OCI-LY1 (cell line): Measurements from ENCODE around the gene AGBL1.

Experiments
- H2AFZ ChIP-seq: fragments of 200-600 bp; sonication (generic), shearing (Covaris generic); 2 replicates; pipeline ENCODE4 v1.6.0; 2014; ENCODE audit warnings: antibody characterized with exemption, mild to moderate bottlenecking, low read length
- H3F3A ChIP-seq: fragments of 200-600 bp; sonication (generic), shearing (Covaris generic); 2 replicates; pipeline ENCODE4 v1.6.0; 2014; ENCODE audit warnings: mild to moderate bottlenecking, antibody characterized with exemption, low read length, moderate library complexity; ENCODE audit not compliant: insufficient read depth
- H3K27ac ChIP-seq: fragments of 200-600 bp; sonication (generic); 2 replicates; pipeline ENCODE4 v1.5.1; 2014; ENCODE audit warnings: low read length, mixed run types, mild to moderate bottlenecking, low read depth; ENCODE audit not compliant: poor library complexity, severe bottlenecking
- H3K27me3 ChIP-seq: fragments of 200-600 bp; sonication (generic); 2 replicates; pipeline ENCODE4 v1.6.0; 2014; ENCODE audit warnings: antibody characterized with exemption, mild to moderate bottlenecking, low read length, moderate library complexity; ENCODE audit not compliant: insufficient read depth
- H3K36me3 ChIP-seq: fragments of 200-600 bp; sonication (generic); 2 replicates; pipeline ENCODE4 v1.6.1; 2014; ENCODE audit warnings: mild to moderate bottlenecking, antibody characterized with exemption, low read length, moderate library complexity, mixed read lengths; ENCODE audit not compliant: insufficient read depth
- H3K4me1 ChIP-seq: fragments of 200-600 bp; sonication (generic); 2 replicates; pipeline ENCODE4 v1.5.1; 2014; ENCODE audit warnings: mild to moderate bottlenecking, low read length, moderate library complexity; ENCODE audit not compliant: insufficient read depth, severe bottlenecking
- H3K4me2 ChIP-seq: fragments of 200-600 bp; sonication (generic), shearing (Covaris generic); 2 replicates; pipeline ENCODE4 v1.6.1; 2014; ENCODE audit warnings: low read length
- H3K4me3 ChIP-seq: fragments of 200-600 bp; sonication (generic); 2 replicates; pipeline ENCODE4 v1.5.1; 2014; ENCODE audit warnings: low read length, low read depth, mild to moderate bottlenecking, mixed read lengths; ENCODE audit not compliant: poor library complexity, severe bottlenecking
- H3K79me2 ChIP-seq: fragments of 200-600 bp; shearing (Covaris generic); 2 replicates; pipeline ENCODE4 v1.6.1; 2016; ENCODE audit warnings: mixed run types, low read length, mixed read lengths; ENCODE audit not compliant: insufficient read depth
- H3K9ac ChIP-seq: fragments of 200-600 bp; sonication (generic), shearing (Covaris generic); 2 replicates; pipeline ENCODE4 v1.6.1; 2014; ENCODE audit warnings: mild to moderate bottlenecking, low read length, mixed read lengths
- H3K9me2 ChIP-seq: fragments of 200-600 bp; sonication (generic), shearing (Covaris generic); 2 replicates; pipeline ENCODE4 v1.6.1; 2014; ENCODE audit warnings: low read depth, mild to moderate bottlenecking, low read length, mixed read lengths
- H3K9me3 ChIP-seq: fragments of 200-600 bp; shearing (Covaris generic); 2 replicates; pipeline ENCODE4 v1.6.1; 2014; ENCODE audit warnings: low read length, mixed read lengths
- H4K20me1 ChIP-seq: fragments of 200-600 bp; sonication (generic), shearing (Covaris generic); 2 replicates; pipeline ENCODE4 v1.6.0; 2016; ENCODE audit warnings: mild to moderate bottlenecking, low read length; ENCODE audit not compliant: insufficient read depth
- EZH2 ChIP-seq: fragments of 200-600 bp; sonication (generic), shearing (Covaris generic); IDR thresholded peaks from 2 replicates; pipeline ENCODE4 v1.8.0; 2017; ENCODE audit warnings: borderline replicate concordance, mixed run types, mild to moderate bottlenecking, antibody characterized with exemption, low read length, moderate library complexity, mixed read lengths
- TF ChIP-seq, protein P1 (sequence below): fragments of 200-600 bp; sonication (generic), shearing (Covaris generic); IDR thresholded peaks from 2 replicates; pipeline ENCODE4 v1.5.1; 2017; ENCODE audit warnings: mild to moderate bottlenecking, antibody characterized with exemption, low read length, moderate library complexity, mixed read lengths

The AGBL1 gene

DNA sequence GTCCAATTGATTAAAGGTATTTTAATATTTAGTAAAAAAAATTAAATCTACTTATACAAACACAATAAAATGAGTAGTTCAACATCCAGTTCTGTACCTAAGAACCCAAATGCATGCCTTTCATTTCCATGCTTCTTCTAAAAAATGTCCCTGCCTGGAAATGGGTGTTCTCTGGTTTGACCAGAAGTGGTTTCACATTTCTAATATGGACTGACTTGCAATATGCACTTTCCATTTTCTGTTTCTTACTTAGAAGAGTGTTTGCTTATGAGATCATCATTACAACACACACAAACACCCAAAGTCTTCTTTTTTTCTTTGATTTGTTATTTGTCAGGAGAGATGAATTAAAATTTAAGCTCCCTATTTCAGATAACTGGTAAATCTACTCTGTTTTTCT is 879.6 kb downstream of the AGBL1 start:
- Histone ChIP-seq H3F3A (no peaks in the 10 kb centered on the region), H3K4me1 (no peaks in the 10 kb centered on the region), H3K9me2 (no peaks in the 10 kb centered on the region), H3K9me3 (no peaks in the 10 kb centered on the region), H2AFZ (no peak overlapping the region), H3K36me3 (no peaks in the 10 kb centered on the region), H3K79me2 (no peaks in the 10 kb centered on the region), H3K4me2 (no peak overlapping the region), H4K20me1 (no peaks in the 10 kb centered on the region), H3K9ac (no peak overlapping the region), H3K4me3 (no peak overlapping the region), H3K27ac (no peak overlapping the region), H3K27me3 (no peaks in the 10 kb centered on the region)
- TF ChIP-seq, protein P1, sequence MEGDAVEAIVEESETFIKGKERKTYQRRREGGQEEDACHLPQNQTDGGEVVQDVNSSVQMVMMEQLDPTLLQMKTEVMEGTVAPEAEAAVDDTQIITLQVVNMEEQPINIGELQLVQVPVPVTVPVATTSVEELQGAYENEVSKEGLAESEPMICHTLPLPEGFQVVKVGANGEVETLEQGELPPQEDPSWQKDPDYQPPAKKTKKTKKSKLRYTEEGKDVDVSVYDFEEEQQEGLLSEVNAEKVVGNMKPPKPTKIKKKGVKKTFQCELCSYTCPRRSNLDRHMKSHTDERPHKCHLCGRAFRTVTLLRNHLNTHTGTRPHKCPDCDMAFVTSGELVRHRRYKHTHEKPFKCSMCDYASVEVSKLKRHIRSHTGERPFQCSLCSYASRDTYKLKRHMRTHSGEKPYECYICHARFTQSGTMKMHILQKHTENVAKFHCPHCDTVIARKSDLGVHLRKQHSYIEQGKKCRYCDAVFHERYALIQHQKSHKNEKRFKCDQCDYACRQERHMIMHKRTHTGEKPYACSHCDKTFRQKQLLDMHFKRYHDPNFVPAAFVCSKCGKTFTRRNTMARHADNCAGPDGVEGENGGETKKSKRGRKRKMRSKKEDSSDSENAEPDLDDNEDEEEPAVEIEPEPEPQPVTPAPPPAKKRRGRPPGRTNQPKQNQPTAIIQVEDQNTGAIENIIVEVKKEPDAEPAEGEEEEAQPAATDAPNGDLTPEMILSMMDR, result no peak
- no peak for TF ChIP-seq EZH2

DNA sequence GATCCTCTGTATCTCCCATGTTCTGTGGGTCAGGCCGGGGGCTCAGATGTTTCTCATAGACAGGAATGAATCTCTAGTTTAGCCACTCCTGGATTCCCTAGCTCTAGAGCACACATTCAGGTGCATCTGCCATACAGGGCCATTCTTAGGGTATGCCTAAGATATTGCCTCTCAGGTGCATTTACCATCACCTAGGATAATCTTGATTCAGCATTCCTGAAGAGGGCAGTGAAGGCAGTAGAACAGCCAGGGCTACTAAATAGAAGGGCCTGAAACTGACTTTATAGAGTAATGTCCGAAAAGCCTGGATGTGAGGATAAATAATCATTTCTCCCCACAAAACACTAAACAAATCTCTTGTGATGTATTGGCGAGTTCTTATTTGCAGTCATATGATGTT is 882.0 kb downstream of the AGBL1 start:
- Histone ChIP-seq H3K9ac (no peak overlapping the region), H4K20me1 (no peaks in the 10 kb centered on the region), H3K27me3 (no peaks in the 10 kb centered on the region), H3K27ac (no peak overlapping the region), H3K4me1 (no peaks in the 10 kb centered on the region), H3K9me3 (no peaks in the 10 kb centered on the region), H3K4me2 (no peak overlapping the region), H3F3A (no peaks in the 10 kb centered on the region), H2AFZ (no peak overlapping the region), H3K4me3 (no peak overlapping the region), H3K79me2 (no peaks in the 10 kb centered on the region), H3K9me2 (no peaks in the 10 kb centered on the region), H3K36me3 (no peaks in the 10 kb centered on the region)
- no peak for TF ChIP-seq EZH2
- TF ChIP-seq, protein P1, result no peak

DNA sequence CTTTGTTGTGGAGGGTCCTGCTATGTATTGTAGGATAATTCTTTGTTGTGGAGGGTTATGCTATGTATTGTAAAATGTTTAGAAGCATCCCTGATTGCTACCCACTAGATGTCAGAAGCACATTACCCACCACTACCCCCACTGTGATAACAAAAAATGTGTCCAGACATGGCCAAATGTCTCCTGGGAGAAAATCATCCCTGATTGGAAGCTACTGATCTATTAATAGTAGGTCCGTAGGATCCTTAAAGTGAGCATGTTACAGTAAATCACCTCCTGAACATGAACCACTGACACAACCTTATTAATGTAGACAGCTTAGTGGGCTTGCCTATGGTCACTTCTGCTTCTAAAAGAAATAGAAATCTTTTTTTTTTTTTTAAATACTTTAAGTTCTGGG is 884.6 kb downstream of the AGBL1 start:
- Histone ChIP-seq H3K27me3 (no peaks in the 10 kb centered on the region), H3K4me3 (no peak overlapping the region)

More for the DNA sequence above, 884.6 kb downstream of the AGBL1 start:
- Histone ChIP-seq H3K36me3 (no peaks in the 10 kb centered on the region), H3K9me2 (no peaks in the 10 kb centered on the region), H3F3A (no peaks in the 10 kb centered on the region), H3K4me2 (no peak overlapping the region), H3K9me3 (no peaks in the 10 kb centered on the region), H3K4me1 (no peaks in the 10 kb centered on the region), H2AFZ (no peak overlapping the region), H3K79me2 (no peaks in the 10 kb centered on the region), H3K9ac (no peak overlapping the region), H3K27ac (no peak overlapping the region), H4K20me1 (no peaks in the 10 kb centered on the region)
- TF ChIP-seq EZH2, result no peak
- TF ChIP-seq, protein P1, result no peak
